Stimulated activated CD4-positive, alpha-beta T cell treated with anti-CD3 and anti-CD28 coated beads, Interleukin-1b, Interleukin-23, amount 100 ng/mL, for 48 hours (primary cell): ENCODE results near the gene EML4.
"Not testable (repeated sequence)": the region's sequence is repeated elsewhere in the genome, so short reads cannot be mapped to it uniquely, and the experiment has no call there.

ENCODE experiments used
- DNase-seq: peaks from one replicate; pipeline ENCODE4 v3.0.0-alpha.2; 2020

Gene EML4

DNA sequence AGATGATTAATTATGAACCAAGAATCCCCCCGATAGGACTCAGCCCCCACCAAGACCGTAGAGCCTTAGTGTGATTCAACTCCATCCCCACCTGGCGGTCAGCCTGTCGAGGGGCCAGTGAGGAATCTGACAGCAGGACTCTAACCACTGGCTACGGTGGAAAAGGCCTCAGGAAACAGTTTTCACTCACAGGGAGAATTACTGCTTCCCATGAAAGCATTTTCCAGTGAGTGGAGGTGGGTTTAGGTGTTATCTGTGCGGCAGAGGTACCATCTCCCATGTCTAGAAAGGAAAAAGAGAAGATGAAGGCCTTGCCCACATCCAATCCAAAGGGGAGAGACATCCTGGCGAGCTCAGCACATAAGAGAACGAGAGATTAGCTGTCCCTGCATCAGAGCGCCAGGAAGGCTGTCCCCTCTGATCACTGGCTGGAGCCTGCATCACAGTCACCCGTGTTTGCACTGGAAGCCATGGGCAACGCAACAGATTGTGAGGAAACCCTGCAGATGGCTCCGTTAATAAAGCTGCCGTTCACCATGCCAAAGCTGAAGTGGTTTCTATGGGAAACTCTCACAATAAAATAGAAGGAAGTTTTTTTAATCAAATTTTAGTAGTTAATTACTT lies 169.5 kb downstream of the EML4 start:
- DNase-seq = no peak

- no peak for DNase-seq
These were observed 170.2 kb downstream of the EML4 start for GRCh38 chr2:42339191-42339912.

- no peak for DNase-seq
These were observed 171.1 kb downstream of the EML4 start for GRCh38 chr2:42340045-42340937.

- no peak for DNase-seq
These were observed 171.9 kb downstream of the EML4 start for GRCh38 chr2:42340938-42341636.

DNA sequence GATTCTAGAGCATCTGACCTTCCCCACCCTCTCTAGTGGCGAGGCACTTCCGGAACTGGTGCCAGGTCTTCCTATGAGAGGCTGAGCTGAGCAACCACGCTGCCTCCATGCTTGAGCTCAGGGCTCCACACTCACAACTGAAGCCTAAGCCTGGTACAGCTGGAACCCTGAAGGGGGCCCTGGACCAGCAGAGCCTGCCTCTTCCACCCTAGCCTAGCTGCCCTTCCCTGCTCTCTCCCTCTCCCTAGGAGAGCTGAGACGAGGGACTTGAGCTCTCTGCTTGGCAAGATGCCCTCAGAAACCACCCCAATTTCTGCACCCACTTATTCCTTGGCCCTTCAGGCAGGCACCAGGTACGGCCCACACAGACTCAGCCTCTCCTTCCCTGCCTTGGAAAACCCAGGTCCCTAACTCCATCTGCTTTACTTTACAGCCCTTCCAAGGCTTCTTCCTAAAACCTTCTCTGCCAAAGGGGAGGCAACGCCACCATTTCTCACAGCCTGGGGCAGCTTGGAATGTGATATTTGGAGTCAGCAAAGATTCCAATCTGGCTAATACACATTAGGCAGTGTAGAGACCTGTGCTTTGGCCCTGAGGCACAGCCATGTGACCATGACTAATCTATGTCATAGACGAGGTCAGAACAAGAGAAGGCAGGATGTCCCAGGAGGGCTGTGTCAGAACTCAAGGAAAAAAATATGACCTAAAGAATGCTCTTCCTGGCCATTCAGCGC lies 173.1 kb downstream of the EML4 start:
- DNase-seq = no peak

GRCh38 chr2:42342795-42343241 lies 173.7 kb downstream of the EML4 start:
- DNase-seq = no peak

DNA sequence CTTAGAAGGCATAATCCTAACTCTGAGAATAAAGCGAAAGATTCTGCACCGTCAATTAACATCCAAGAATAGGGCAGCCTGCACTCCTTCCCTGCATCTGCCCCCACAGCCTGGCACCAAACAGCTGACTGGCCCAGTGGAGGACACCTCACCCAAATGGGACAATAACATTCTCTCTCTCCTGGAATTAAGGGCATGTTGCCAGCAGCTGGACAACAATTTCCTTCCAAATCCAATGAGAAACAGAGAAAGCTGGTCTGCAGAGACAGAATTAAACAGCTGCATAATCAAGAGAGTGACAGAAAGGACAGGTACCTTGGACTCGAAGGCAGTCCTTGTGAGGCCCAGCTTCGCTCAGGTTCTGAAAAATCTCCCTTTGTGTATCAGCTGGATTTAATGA lies 176.8 kb downstream of the EML4 start:
- DNase-seq = no peak

- not testable (repeated sequence) for DNase-seq
These were observed 177.7 kb downstream of the EML4 start for GRCh38 chr2:42346856-42347255.

DNA sequence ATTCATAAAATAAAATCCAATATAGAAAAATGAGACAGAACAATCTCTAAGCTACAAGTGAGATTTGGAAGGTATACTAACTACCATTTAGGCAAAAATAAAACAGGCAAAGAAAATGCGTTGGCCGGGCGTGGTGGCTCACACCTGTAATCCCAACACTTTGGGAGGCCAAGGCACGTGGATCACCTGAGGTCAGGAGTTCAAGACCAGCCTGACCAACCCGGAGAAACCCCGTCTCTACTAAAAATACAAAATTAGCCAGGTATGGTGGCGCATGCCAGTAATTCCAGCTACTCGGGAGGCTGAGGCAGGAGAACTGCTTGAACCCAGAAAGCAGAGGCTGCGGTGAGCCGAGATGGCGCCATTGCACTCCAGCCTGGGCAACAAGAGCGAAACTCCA lies 178.4 kb downstream of the EML4 start:
- not testable (repeated sequence) for DNase-seq

GRCh38 chr2:42348113-42348805 lies 179.1 kb downstream of the EML4 start:
- no peak for DNase-seq

DNA sequence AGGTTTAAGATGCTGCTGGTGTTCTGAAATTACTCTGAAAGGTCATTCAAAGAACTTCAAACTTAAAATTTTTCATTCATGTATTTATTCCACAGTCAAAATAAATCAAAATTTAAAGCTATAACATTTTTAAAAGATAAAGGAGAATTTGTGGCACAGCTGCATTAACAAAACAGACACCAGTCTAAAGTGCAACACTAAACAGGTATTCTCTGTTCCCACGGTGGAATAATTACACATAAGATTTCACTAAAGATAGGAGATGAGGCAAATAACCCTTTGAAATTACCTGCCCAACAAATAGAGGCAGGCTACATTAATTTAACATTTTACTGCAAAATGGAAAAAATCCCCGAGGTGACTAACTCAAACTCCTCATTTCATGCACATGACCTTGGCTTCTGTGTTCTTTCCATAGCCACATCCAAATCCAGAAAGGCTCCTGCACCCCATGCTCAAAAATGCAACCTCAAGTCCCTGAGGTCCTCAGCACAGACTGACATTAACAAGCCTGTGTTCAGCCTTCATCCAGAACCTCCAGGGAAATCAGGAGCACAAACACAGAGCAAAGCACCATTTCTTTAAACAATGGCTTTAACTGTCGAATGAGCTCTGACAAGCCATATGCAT lies 181.4 kb downstream of the EML4 start:
- DNase-seq = no peak

DNA sequence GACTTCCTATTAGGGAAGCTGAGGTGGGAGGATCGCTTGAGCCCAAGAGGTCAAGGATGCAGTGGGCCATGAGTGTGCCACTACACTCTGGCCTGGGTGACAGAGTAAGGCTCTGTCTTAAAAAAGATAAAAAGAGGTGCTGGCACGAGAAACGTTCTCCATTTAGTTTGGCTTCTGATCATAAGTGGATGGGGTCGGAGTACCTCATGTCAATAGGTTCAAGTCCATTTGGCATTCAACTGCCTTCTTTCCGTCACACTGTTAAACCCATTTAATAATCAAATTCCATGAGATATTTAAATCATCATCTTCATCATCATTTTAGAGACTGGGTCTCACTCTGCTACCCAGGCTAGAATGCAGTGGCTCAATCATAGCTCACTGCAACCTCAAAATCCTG lies 182.7 kb downstream of the EML4 start:
- DNase-seq = no peak

- no peak for DNase-seq
These were observed 184.8 kb downstream of the EML4 start for GRCh38 chr2:42353792-42354429.

DNA sequence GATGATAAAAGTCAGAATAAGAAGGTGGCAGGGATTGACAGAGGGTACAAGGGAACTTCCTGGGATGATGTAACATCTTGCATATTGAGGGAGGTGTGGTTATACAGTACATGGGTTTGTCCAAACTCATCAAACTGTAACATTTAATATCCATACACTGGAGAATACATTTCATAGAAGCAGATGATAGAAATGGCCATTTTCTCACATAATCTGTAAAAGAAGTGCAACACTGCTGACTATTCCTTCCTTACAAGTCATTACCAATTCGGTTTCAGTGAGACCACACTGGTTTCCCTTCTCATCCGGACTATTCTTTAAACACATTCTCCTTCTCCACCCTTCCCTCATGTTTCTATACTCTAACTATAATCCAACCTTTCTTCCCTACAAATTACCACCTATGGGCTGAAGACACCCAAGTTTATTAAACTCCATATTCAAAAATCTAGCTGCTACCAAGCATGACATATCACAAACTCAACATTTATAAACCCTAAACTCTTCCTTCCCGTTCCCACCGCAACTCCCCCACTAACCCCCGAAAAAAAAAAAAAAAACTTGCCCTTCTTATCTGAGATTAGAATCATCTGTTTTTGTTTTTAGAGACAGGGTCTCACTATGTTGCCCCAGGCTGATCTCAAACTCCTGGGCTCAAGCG lies 190.3 kb downstream of the EML4 start:
- no peak for DNase-seq

GRCh38 chr2:42359965-42360483 lies 190.9 kb downstream of the EML4 start:
- DNase-seq = no peak

GRCh38 chr2:42360493-42360889 lies 191.3 kb downstream of the EML4 start:
- no peak for DNase-seq

GRCh38 chr2:42360890-42361727 lies 192.0 kb downstream of the EML4 start, which contains the start of gene COX7A2L:
Gene COX7A2L (minus strand): TSS chr2:42361217. CDS start chr2:42361161, 56 bp downstream.
- peak; percentile 96 for DNase-seq

DNA sequence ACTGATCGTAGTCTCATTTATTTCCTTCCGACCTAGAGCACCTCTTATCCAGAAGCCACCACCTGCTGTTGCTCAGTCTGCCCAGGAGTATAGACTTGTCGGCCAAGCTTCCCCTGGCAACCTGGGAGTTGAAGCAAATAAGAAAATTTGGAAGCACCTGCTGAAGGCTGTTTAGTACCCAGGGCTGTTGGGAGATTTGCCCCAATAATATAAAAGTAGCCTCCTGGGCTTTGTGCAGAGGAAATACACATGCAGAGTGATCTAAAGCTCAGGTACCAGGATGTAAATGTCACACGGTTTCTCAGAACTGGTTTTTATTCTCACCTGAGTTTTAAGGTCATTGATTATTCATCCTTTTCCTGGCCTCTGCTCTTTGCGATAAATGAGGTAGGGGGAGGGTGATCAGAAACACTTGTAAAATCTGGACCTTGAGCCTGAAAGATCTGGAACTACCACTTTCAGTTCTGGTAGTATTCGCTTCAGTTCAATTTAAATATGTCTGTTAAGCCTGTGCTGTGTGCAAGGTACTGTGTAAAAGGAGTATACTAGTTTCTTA lies 192.7 kb downstream of the EML4 start:
- DNase-seq = no peak
